HG02642 (cell line): ENCODE measurements around the gene MAPK4.

Experiments
- ATAC-seq: cut with Tn5 transposase; IDR thresholded peaks from one replicate; pipeline ENCODE4 v1.9.1; 2021; ENCODE audit warnings: mild to moderate bottlenecking; ENCODE audit not compliant: unreplicated experiment, poor library complexity

Gene MAPK4

GRCh38 chr18:50711386-50711785, 151.5 kb downstream of the MAPK4 start:
- no peak for ATAC-seq

GRCh38 chr18:50715919-50716318, 156.0 kb downstream of the MAPK4 start:
- ATAC-seq: no peak

- ATAC-seq: no peak
Observed at GRCh38 chr18:50716902-50717301, 157.0 kb downstream of the MAPK4 start.

DNA sequence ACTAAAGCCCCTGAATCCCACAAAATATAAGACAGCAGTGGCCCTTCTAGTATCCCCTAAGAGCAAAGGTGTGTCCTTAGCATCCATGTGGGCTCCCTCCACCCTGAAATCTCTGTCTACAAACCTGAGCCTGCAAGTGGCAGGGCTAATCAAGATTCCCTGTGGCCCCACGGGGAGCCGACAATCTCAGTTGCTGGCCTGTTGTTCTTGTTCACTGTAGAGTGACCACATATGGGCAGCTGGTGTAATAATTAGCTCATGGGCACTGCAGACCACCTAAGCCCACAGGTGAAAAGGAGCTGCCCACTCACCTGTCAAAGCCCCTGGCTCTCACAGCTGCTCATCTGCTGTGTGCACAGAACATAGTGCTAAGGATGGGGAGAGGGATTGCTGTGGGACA, 157.7 kb downstream of the MAPK4 start:
- no peak for ATAC-seq

GRCh38 chr18:50719471-50720324, 159.8 kb downstream of the MAPK4 start:
- ATAC-seq: no peak

DNA sequence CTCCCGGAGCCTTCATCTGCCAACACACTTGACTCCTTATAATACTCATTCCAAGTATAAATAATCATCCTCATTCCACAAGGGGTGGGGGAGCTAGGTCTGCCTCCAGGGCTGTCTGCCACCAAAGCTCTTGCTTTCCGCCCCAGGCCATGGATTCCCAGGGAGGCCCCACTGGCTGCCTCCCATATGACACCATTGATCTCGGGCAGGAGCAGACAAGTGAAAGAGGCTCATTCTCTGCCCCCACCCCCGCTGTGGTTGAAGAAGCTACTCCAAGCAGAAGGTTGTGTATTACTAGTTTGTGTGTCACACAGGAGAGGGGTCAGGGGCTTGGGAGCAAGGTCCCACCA, 160.4 kb downstream of the MAPK4 start:
- ATAC-seq: no peak

GRCh38 chr18:50721006-50721405, 161.1 kb downstream of the MAPK4 start:
- no peak for ATAC-seq

GRCh38 chr18:50721451-50722120, 161.7 kb downstream of the MAPK4 start:
- no peak for ATAC-seq

- no peak for ATAC-seq
Observed at GRCh38 chr18:50722311-50722710, 162.4 kb downstream of the MAPK4 start.

DNA sequence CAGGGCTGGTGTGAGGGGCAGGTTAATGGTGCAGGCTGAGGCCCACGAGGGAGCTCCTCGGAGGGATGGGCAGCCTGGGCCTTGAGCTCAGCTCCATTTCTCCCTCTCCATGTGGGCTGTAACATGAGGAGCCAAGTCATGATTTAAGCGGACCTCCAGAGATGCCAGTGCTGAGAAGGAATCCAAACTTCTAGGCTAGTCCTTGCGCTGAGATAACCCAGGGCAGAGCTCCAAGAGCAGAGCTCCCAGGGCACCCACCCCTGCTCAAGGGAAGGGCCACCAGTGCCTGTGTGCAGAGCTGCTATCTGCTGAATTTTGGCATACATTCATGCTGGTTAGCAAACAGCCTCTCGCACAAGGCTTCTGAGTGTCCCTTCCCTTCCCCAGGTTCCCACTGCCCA, 164.9 kb downstream of the MAPK4 start:
- no peak for ATAC-seq

- ATAC-seq: peak; percentile 87
Observed at GRCh38 chr18:50726960-50727589, 167.2 kb downstream of the MAPK4 start.

DNA sequence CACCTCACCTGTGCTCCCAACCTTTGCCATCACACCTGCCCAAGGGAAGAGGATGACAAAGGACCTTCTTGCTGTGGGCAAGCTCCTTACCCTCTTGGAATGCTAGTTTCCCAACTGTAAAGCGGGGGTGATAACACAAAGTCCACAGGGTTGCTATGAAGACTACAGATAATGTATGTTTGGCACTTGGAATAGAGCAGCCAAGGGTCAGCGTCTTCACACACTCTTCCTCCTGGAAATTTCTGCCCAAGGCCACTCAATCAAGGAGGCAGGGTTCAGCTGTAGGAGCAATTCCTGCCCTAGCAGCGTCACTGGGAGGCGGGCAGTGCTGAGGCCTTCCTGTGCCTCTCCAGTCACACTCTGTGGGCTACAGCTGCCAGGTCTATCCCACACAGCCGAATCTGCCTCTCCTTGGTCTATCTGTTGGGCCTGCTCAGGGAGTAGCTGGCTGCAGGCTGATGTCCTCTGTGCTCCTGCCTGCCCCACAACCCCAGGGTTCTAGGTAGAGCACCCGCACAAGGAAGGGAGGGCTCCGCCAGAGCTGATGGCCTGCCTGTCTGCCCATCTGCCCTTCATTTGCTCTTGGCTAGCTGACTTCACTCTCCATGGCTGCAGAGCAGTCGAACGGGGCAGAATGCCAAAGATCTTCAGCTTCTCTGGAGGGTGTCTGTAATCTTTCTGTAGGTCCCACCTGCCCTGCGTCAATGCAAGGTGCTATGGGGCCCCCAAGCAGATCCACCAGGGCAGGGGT, 168.0 kb downstream of the MAPK4 start:
- ATAC-seq: no peak

- ATAC-seq: no peak
Observed at GRCh38 chr18:50729376-50729775, 169.5 kb downstream of the MAPK4 start.

DNA sequence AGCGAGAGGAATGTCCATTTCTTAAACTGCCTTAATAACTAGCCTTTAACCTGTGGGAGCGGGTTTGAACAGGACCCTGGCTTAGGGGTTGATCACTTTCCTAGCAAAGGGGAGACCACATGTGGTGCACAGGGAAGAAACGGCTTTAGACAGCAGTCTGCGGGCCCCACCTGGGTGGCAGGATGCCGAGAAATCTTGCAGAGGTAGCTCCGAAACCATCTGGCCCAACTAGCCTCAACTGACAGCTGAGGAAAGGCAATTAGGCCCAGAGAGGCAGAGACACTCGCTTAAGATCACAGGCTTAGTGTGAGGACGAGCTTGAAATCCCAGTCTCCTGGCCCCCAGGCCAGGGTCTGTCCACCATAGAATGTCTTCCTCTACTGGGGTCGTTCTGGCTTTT, 170.1 kb downstream of the MAPK4 start:
- ATAC-seq: no peak

GRCh38 chr18:50734342-50734741, 174.5 kb downstream of the MAPK4 start:
- ATAC-seq: no peak

DNA sequence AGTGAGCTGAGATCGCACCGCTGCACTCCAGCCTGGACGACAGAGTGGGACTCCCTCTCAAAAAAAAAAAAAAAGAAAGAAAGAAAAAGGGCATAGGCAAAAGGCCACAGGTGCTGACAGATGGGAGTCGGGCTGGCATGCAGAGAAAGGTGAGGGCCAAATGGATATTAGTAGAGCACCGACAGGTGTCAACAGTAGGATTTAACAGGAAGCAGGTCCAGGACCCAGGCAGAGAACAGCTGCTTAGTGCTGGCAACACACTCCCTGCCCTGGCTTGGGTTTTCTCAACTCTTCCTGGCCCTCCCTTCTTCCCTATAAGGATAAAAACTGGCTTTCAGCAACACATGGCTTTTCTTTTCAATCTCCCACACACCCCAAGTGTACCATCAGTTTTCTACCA, 175.0 kb downstream of the MAPK4 start:
- no peak for ATAC-seq

- ATAC-seq: no peak
Observed at GRCh38 chr18:50737127-50737526, 177.2 kb downstream of the MAPK4 start.

GRCh38 chr18:50738098-50738757, 178.3 kb downstream of the MAPK4 start:
- ATAC-seq: no peak

DNA sequence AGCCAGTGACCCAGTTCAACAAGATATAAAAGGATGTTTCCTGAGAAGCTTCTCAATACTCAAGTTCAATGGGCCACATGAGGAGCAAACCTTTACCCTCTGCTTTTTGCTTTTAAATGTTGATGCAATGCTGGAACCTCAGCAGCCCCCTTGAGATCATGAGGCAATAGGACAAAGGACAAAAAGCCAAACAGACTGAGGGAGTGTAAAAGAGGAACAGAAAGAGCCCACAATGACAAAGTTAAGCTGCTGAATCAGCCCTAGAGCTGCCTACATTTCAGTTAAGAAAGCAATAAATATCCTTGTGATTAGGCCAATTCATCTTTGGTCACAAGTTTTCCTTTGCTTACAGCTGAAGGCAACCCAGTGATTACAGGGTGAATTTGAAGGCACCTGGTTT, 183.1 kb downstream of the MAPK4 start:
- no peak for ATAC-seq

DNA sequence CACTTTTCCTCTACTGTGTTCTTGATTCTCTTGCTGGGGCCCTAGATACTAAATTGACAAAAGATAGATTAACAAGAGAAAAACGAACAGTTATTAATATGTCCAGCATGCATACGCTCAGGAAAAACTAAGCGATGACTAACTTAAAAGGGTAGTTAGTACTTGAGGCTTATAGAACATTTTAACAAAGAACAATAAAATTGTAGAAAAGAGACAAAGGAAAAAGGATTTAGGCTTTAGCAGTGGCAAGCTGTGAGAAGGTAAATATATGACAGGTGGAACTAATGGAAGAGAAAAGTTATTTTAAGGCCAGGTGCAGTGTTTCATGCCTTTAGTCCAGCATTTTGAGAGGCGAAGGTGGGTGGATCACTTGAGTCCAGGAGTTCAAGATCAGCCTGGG, 184.4 kb downstream of the MAPK4 start:
- ATAC-seq: no peak
